ENCODE results near the gene CTRB2.

- TF ChIP-seq CTCF (IDR thresholded peaks at IDR 0.05) (no peak), ZFX (IDR thresholded peaks at IDR 0.05; ENCODE audit: borderline replicate concordance) (no peak)
Observed at GRCh38 chr16:75192606-75193264, 14.2 kb downstream of the CTRB2 start.
